ENCODE measurements around the gene TBC1D21. TPM values are rescaled to one million over a fixed set of nuclear protein-coding genes. Genes with fewer than 3 reads are reported as not detected.

TBC1D21 gene
- total RNA-seq, 1 donor from 2014 or later, result not detected

GRCh38 chr15:73924171-73924921 lies 51.0 kb downstream of the TBC1D21 start:
- Histone ChIP-seq H2AFZ (replicated peaks) (no peak overlapping the region), H3K4me3 (no peak overlapping the region), H3K9me3 (ENCODE audit: low read depth) (no peaks in the 10 kb centered on the region), H3K27ac (no peak overlapping the region), H3K79me2 (ENCODE audit: low read depth) (peaks cover 4% of the 10 kb centered on the region), H3F3A (ENCODE audit: low read depth) (peaks cover 43% of the 10 kb centered on the region), H3K36me3 (no peaks in the 10 kb centered on the region), H3K4me2 (peak overlapping the region; percentile 90), H4K20me1 (ENCODE audit: low read depth) (peaks cover 15% of the 10 kb centered on the region), H3K4me1 (peaks cover 61% of the 10 kb centered on the region), H3K9ac (no peak overlapping the region), H3K27me3 (no peaks in the 10 kb centered on the region)
- Mint-ChIP-seq H3K4me1 (peaks cover 59% of the 10 kb centered on the region), H3K36me3 (no peaks in the 10 kb centered on the region), H3K9me3 (no peaks in the 10 kb centered on the region), H3K4me3 (peak overlapping the region; percentile 59), H3K27ac (no peak overlapping the region), H3K27me3 (ENCODE audit: insufficient read depth, low read depth) (peaks cover 27% of the 10 kb centered on the region)
- peak; percentile 39 for DNase-seq (ENCODE audit: low spot score)
- TF ChIP-seq EZH2 (IDR thresholded peaks at IDR 0.05) (no peak), EZH2phosphoT487 (IDR thresholded peaks at IDR 0.05) (no peak)
- TF ChIP-seq, protein P1, sequence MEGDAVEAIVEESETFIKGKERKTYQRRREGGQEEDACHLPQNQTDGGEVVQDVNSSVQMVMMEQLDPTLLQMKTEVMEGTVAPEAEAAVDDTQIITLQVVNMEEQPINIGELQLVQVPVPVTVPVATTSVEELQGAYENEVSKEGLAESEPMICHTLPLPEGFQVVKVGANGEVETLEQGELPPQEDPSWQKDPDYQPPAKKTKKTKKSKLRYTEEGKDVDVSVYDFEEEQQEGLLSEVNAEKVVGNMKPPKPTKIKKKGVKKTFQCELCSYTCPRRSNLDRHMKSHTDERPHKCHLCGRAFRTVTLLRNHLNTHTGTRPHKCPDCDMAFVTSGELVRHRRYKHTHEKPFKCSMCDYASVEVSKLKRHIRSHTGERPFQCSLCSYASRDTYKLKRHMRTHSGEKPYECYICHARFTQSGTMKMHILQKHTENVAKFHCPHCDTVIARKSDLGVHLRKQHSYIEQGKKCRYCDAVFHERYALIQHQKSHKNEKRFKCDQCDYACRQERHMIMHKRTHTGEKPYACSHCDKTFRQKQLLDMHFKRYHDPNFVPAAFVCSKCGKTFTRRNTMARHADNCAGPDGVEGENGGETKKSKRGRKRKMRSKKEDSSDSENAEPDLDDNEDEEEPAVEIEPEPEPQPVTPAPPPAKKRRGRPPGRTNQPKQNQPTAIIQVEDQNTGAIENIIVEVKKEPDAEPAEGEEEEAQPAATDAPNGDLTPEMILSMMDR (IDR thresholded peaks at IDR 0.05), result no peak

- peak overlapping the region; percentile 69 for H3K4me3 ChIP-seq
- peaks cover 63% of the 10 kb centered on the region for H3K4me1 Mint-ChIP-seq
Measured at GRCh38 chr15:73925848-73926218, 52.5 kb downstream of the TBC1D21 start.

DNA sequence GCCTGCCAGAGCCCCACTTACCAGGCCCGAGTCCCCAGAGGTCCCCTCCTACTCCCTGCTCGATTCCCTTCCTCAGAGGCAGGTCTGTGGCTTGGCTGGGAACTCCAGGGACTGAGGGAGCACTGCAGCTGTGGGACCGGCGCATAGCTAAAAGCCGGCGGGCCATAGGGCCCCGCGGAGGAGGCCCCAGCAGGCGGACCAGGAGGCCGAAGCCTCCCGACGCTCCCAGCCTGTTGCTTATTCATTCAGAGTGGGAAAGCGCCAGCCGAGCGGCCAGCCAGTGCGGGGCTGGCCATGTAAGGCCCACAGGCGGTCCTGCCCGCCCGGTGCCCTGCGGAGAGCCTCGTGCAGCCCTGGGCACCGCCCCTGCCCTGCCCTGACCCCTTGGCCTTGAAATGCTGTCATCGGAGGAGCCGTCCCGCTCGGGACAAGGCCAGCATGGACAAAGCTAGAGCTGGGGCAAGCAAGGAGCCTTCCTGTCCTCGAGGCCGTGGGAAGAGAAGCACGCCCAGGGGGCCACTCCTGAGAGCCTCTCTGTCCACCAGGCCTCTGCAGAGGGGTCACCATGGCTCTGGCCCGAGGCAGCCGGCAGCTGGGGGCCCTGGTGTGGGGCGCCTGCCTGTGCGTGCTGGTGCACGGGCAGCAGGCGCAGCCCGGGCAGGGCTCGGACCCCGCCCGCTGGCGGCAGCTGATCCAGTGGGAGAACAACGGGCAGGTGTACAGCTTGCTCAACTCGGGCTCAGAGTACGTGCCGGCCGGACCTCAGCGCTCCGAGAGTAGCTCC lies 53.0 kb downstream of the TBC1D21 start, which contains the start of gene LOXL1:
Gene LOXL1 (plus strand): TSS at position 244 of the 784 bp plus-strand sequence. CDS start 322 bp downstream, at position 566.
- peaks cover 62% of the 10 kb centered on the region for H3K4me1 Mint-ChIP-seq
- Histone ChIP-seq H3K9me3 (ENCODE audit: low read depth) (no peaks in the 10 kb centered on the region), H2AFZ (replicated peaks) (peak within 1 kb of the TSS; percentile 89), H3K4me2 (peak within 1 kb of the TSS; percentile 90), H3K36me3 (no peaks in the 10 kb centered on the region), H3K27ac (no peak within 1 kb of the TSS), H3K9ac (no peak within 1 kb of the TSS), H3K27me3 (no peaks in the 10 kb centered on the region), H4K20me1 (ENCODE audit: low read depth) (peaks cover 20% of the 10 kb centered on the region), H3K79me2 (ENCODE audit: low read depth) (peaks cover 4% of the 10 kb centered on the region), H3K4me1 (peaks cover 58% of the 10 kb centered on the region), H3K4me3 (peak within 1 kb of the TSS; percentile 69), H3F3A (ENCODE audit: low read depth) (peaks cover 43% of the 10 kb centered on the region)
- no peaks in the 10 kb centered on the region for H3K9me3 Mint-ChIP-seq
- TF ChIP-seq EZH2 (IDR thresholded peaks at IDR 0.05) (no peak), EZH2phosphoT487 (IDR thresholded peaks at IDR 0.05) (no peak)
- TF ChIP-seq, protein P1 (IDR thresholded peaks at IDR 0.05), result no peak
- H3K36me3 Mint-ChIP-seq, result no peaks in the 10 kb centered on the region
- H3K27me3 Mint-ChIP-seq (ENCODE audit: insufficient read depth, low read depth), result peaks cover 31% of the 10 kb centered on the region
- no peak within 1 kb of the TSS for H3K27ac Mint-ChIP-seq
- DNase-seq (ENCODE audit: low spot score), result peak; percentile 91
- H3K4me3 Mint-ChIP-seq, result peak within 1 kb of the TSS; percentile 77

More at GRCh38 chr15:73925848-73926218, 52.5 kb downstream of the TBC1D21 start:
- peaks cover 4% of the 10 kb centered on the region for H3K79me2 ChIP-seq (ENCODE audit: low read depth)
- H3K27ac ChIP-seq, result no peak overlapping the region
- no peaks in the 10 kb centered on the region for H3K36me3 ChIP-seq
- Mint-ChIP-seq H3K4me3 (peak overlapping the region; percentile 77), H3K27ac (no peak overlapping the region), H3K27me3 (ENCODE audit: insufficient read depth, low read depth) (peaks cover 29% of the 10 kb centered on the region), H3K9me3 (no peaks in the 10 kb centered on the region), H3K36me3 (no peaks in the 10 kb centered on the region)
- no peak for DNase-seq (ENCODE audit: low spot score)
- no peaks in the 10 kb centered on the region for H3K9me3 ChIP-seq (ENCODE audit: low read depth)
- peaks cover 61% of the 10 kb centered on the region for H3K4me1 ChIP-seq
- H2AFZ ChIP-seq (replicated peaks), result no peak overlapping the region
- peak overlapping the region; percentile 90 for H3K4me2 ChIP-seq
- peaks cover 43% of the 10 kb centered on the region for H3F3A ChIP-seq (ENCODE audit: low read depth)
- H4K20me1 ChIP-seq (ENCODE audit: low read depth), result peaks cover 20% of the 10 kb centered on the region
- no peaks in the 10 kb centered on the region for H3K27me3 ChIP-seq
- no peak overlapping the region for H3K9ac ChIP-seq
- TF ChIP-seq EZH2phosphoT487 (IDR thresholded peaks at IDR 0.05), result no peak
- TF ChIP-seq, protein P1 (IDR thresholded peaks at IDR 0.05), result no peak
- no peak for TF ChIP-seq EZH2 (IDR thresholded peaks at IDR 0.05)

All from neural progenitor cell (in vitro differentiated cells).